ENCODE data around the gene MFRP.

GRCh38 chr11:119373921-119374631 lies 27.6 kb upstream of the MFRP start:
- TF ChIP-seq CTCF (conservative IDR thresholded peaks at IDR 0.05) (peak; percentile 92), ZFX (IDR thresholded peaks at IDR 0.05) (no peak)
